Measurements from ENCODE around the gene SEC22A. TPM values are rescaled to one million over a fixed set of nuclear protein-coding genes. Genes with fewer than 3 reads are reported as not detected.

SEC22A gene
- total RNA-seq, 1 donor = 27.9 TPM

DNA sequence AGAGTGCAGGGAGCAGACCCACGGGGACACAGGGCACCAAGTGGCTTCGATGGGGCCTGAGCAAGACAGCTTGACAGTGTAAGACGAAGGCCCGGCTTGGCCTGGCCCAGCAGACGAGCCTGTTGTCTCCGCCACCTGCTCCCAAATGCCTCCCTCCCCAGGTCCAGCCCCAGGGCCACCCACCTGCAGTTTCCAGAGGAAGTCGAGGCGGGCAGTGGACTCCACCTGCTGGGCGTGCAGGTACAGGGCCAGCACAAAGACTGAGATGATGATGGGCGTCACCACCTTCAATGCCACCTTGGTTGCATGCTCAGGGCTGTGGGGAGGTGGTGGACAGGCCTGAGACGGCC, 94.1 kb downstream of the SEC22A start:
- Histone ChIP-seq H3K27ac (ENCODE audit: low read depth, low read length) (no peak overlapping the region), H4K20me1 (ENCODE audit: insufficient read depth, low read length) (no peaks in the 10 kb centered on the region), H3K9me3 (ENCODE audit: low read depth, low read length) (no peaks in the 10 kb centered on the region), H3K27me3 (ENCODE audit: insufficient read depth, low read length) (peaks cover 14% of the 10 kb centered on the region), H2AFZ (ENCODE audit: low read length) (no peak overlapping the region), H3K4me3 (ENCODE audit: insufficient read depth, low read length) (no peak overlapping the region), H3K4me2 (ENCODE audit: insufficient read depth, low read length) (no peak overlapping the region), H3K79me2 (ENCODE audit: insufficient read depth, low read length) (no peaks in the 10 kb centered on the region), H3K4me1 (ENCODE audit: insufficient read depth, low read length) (no peaks in the 10 kb centered on the region), H3K36me3 (ENCODE audit: insufficient read depth, low read length) (no peaks in the 10 kb centered on the region)
- TF ChIP-seq, protein P1, sequence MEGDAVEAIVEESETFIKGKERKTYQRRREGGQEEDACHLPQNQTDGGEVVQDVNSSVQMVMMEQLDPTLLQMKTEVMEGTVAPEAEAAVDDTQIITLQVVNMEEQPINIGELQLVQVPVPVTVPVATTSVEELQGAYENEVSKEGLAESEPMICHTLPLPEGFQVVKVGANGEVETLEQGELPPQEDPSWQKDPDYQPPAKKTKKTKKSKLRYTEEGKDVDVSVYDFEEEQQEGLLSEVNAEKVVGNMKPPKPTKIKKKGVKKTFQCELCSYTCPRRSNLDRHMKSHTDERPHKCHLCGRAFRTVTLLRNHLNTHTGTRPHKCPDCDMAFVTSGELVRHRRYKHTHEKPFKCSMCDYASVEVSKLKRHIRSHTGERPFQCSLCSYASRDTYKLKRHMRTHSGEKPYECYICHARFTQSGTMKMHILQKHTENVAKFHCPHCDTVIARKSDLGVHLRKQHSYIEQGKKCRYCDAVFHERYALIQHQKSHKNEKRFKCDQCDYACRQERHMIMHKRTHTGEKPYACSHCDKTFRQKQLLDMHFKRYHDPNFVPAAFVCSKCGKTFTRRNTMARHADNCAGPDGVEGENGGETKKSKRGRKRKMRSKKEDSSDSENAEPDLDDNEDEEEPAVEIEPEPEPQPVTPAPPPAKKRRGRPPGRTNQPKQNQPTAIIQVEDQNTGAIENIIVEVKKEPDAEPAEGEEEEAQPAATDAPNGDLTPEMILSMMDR (IDR thresholded peaks at IDR 0.05; ENCODE audit: extremely low read depth, low read depth, low read length) = no peak
- no peak for DNase-seq (ENCODE audit: insufficient read length, low spot score, missing footprints)

DNA sequence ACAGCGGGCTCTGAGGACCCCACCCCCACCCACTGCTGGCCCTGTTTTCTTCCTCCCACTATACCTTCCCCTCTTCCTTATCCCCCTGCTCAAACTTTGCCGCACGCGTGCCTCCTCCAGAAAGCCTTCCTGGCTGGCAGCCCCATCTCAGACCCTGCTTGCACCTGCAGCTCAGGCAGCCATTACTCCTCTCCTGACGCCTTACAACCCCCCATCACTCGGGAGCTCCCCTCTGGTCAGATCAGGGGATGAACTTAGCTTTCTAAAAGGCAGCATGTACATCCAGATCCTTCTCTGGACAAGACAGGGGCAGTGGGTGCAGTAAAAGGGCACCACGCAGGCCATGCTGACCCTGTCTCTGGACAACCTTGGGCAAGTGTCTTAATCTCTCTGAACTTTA, 94.5 kb downstream of the SEC22A start:
- no peak overlapping the region for H2AFZ ChIP-seq (ENCODE audit: low read length)
- H3K4me3 ChIP-seq (ENCODE audit: insufficient read depth, low read length) = no peak overlapping the region
- TF ChIP-seq, protein P1 (IDR thresholded peaks at IDR 0.05; ENCODE audit: extremely low read depth, low read depth, low read length) = no peak

DNA sequence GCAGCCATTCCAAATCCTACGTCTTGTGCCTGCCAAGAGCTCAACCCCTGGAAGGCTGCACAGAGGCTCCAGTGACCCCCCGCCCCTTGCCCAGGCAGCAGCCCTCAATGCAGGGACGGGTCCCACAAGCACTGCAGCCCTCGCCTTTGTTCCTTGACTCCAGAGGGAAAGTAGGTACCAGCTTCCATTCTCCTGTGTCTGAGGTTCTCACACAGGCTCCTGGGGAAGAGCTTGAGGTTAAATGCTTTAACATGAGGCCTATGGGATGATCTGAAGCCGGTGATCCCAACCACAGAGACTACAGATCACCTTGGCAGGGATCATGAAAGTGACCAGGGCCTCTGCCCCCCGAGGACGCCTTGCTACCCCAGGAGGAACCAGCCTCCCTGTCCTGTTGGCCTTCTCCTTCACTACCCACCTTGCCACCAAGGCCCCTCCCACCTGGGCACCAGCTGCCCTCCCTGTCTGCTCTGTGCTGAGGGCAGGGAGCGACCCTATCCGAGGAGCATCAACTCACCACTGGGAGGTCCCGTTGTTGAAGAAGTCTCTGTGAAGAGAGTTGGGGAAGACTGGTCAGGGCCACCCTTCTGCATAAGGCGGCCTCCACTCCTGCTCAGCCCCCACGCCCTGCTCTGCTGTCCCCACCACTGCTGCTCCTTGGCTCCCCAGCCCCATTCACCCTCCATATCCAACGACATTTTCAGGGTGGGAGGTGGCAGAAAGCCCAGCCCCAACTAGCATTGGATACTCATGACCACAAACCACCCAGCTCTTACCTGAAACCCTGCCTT, 95.3 kb downstream of the SEC22A start:
- Histone ChIP-seq H3K36me3 (ENCODE audit: insufficient read depth, low read length) (no peaks in the 10 kb centered on the region), H2AFZ (ENCODE audit: low read length) (no peak overlapping the region), H3K27me3 (ENCODE audit: insufficient read depth, low read length) (peaks cover 11% of the 10 kb centered on the region), H3K4me3 (ENCODE audit: insufficient read depth, low read length) (no peak overlapping the region), H3K27ac (ENCODE audit: low read depth, low read length) (no peak overlapping the region), H3K9me3 (ENCODE audit: low read depth, low read length) (no peaks in the 10 kb centered on the region), H3K4me1 (ENCODE audit: insufficient read depth, low read length) (no peaks in the 10 kb centered on the region), H3K79me2 (ENCODE audit: insufficient read depth, low read length) (no peaks in the 10 kb centered on the region), H3K4me2 (ENCODE audit: insufficient read depth, low read length) (no peak overlapping the region), H4K20me1 (ENCODE audit: insufficient read depth, low read length) (no peaks in the 10 kb centered on the region)
- peak; percentile 53 for DNase-seq (ENCODE audit: insufficient read length, low spot score, missing footprints)
- TF ChIP-seq, protein P1 (IDR thresholded peaks at IDR 0.05; ENCODE audit: extremely low read depth, low read depth, low read length) = no peak

More for the DNA sequence above, 94.5 kb downstream of the SEC22A start:
- Histone ChIP-seq H3K4me1 (ENCODE audit: insufficient read depth, low read length) (no peaks in the 10 kb centered on the region), H3K27me3 (ENCODE audit: insufficient read depth, low read length) (peaks cover 14% of the 10 kb centered on the region), H3K27ac (ENCODE audit: low read depth, low read length) (no peak overlapping the region), H4K20me1 (ENCODE audit: insufficient read depth, low read length) (no peaks in the 10 kb centered on the region), H3K36me3 (ENCODE audit: insufficient read depth, low read length) (no peaks in the 10 kb centered on the region), H3K9me3 (ENCODE audit: low read depth, low read length) (no peaks in the 10 kb centered on the region), H3K79me2 (ENCODE audit: insufficient read depth, low read length) (no peaks in the 10 kb centered on the region), H3K4me2 (ENCODE audit: insufficient read depth, low read length) (no peak overlapping the region)
- peak; percentile 88 for DNase-seq (ENCODE audit: insufficient read length, low spot score, missing footprints)

DNA sequence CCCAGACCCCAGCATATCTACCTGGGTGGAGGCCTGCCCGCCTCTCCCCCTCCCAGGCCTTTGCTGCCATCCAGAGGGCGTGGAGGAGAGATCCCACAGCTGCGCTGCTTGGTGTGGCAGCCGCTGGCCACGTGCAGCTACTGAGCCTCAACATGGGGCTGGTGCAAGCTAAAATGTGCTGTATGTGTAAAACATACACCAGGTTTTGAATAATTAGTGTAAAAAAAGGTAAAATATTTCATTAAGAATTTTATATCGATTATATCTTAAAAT, 95.8 kb downstream of the SEC22A start:
- no peaks in the 10 kb centered on the region for H4K20me1 ChIP-seq (ENCODE audit: insufficient read depth, low read length)
- no peak overlapping the region for H3K4me3 ChIP-seq (ENCODE audit: insufficient read depth, low read length)
- no peak overlapping the region for H3K27ac ChIP-seq (ENCODE audit: low read depth, low read length)
- H3K79me2 ChIP-seq (ENCODE audit: insufficient read depth, low read length) = no peaks in the 10 kb centered on the region
- no peak overlapping the region for H2AFZ ChIP-seq (ENCODE audit: low read length)
- DNase-seq (ENCODE audit: insufficient read length, low spot score, missing footprints) = no peak
- no peak overlapping the region for H3K4me2 ChIP-seq (ENCODE audit: insufficient read depth, low read length)
- no peaks in the 10 kb centered on the region for H3K4me1 ChIP-seq (ENCODE audit: insufficient read depth, low read length)
- H3K9me3 ChIP-seq (ENCODE audit: low read depth, low read length) = no peaks in the 10 kb centered on the region
- H3K36me3 ChIP-seq (ENCODE audit: insufficient read depth, low read length) = no peaks in the 10 kb centered on the region
- TF ChIP-seq, protein P1 (IDR thresholded peaks at IDR 0.05; ENCODE audit: extremely low read depth, low read depth, low read length) = no peak
- peaks cover 15% of the 10 kb centered on the region for H3K27me3 ChIP-seq (ENCODE audit: insufficient read depth, low read length)
